ENCODE results near the gene PCDHGA5.
"Not testable (repeated sequence)": the region's sequence is repeated elsewhere in the genome, so short reads cannot be mapped to it uniquely, and the experiment has no call there.

Gene PCDHGA5

DNA sequence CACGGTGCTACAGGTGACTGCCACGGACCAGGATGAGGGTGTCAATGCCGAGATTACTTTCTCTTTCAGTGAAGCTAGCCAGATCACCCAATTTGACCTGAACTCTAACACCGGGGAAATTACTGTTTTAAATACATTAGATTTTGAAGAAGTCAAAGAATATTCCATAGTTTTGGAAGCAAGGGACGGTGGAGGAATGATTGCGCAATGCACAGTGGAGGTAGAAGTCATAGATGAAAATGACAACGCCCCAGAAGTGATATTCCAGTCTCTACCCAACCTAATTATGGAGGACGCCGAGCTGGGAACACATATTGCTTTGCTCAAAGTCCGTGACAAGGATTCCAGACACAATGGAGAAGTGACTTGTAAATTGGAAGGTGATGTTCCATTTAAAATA lies 24.7 kb downstream of the PCDHGA5 start:
- DNase-seq = no peak

DNA sequence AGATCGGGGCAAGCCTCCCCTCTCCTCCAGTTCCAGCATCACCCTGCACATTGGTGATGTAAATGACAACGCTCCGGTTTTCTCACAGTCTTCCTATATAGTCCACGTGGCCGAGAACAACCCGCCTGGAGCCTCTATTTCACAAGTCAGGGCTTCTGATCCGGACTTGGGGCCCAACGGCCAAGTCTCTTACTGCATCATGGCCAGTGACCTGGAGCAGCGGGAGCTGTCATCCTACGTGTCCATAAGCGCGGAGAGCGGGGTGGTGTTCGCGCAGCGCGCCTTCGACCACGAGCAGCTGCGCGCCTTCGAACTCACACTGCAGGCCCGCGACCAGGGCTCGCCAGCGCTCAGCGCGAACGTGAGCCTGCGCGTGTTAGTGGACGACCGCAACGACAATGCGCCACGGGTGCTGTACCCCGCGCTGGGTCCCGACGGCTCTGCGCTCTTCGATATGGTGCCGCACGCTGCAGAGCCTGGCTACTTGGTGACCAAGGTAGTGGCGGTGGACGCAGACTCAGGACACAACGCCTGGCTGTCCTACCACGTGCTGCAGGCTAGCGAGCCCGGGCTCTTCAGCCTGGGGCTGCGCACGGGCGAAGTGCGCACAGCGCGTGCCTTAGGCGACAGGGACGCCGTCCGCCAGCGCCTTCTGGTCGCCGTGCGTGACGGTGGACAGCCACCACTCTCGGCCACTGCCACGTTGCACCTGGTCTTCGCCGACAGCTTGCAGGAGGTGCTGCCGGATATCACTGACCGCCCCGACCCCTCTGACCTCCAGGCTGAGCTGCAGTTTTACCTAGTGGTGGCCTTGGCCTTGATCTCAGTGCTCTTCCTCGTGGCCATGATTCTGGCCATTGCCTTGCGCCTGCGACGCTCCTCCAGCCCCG lies 25.4 kb downstream of the PCDHGA5 start:
- DNase-seq = no peak

DNA sequence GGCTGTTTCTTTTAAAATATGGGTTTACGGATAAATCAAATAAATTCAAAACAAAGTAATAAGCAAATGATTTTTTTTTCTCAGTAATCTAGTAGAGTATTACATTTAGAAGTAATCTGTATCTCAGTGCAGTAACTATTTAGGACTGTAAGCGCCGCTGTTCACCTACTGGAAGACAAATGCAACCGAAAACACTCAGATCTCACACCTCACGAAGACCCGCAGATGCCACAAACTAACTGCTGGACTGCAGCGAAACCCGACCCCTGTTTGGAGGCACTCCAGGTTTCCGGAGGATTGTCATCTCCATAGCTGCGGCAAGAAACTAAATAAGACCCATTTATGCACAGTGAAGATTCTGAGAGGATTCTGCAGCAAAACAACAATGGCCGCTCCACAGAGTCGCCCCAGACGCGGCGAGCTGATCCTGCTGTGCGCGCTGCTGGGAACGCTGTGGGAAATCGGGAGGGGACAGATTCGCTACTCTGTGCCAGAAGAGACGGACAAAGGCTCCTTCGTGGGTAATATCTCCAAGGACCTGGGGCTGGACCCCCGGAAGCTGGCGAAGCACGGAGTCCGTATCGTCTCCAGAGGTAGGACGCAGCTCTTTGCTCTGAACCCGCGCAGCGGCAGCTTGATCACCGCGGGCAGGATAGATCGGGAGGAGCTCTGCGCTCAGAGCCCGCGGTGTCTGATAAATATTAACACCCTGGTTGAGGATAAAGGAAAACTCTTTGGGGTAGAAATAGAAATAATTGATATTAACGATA lies 28.7 kb downstream of the PCDHGA5 start, which contains the start of gene PCDHGA8:
Gene PCDHGA8 (plus strand): TSS at position 205 of the 770 bp plus-strand sequence. CDS start 181 bp downstream, at position 386.
- DNase-seq = no peak

DNA sequence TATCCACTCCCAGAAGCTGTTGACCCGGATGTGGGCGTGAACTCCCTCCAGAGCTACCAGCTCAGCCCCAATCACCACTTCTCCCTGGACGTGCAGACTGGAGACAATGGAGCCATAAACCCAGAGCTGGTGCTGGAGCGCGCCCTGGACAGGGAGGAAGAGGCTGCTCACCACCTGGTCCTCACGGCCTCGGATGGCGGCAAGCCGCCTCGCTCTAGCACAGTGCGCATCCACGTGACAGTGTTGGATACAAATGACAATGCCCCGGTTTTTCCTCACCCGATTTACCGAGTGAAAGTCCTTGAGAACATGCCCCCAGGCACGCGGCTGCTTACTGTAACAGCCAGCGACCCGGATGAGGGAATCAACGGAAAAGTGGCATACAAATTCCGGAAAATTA lies 29.3 kb downstream of the PCDHGA5 start:
- no peak for DNase-seq

DNA sequence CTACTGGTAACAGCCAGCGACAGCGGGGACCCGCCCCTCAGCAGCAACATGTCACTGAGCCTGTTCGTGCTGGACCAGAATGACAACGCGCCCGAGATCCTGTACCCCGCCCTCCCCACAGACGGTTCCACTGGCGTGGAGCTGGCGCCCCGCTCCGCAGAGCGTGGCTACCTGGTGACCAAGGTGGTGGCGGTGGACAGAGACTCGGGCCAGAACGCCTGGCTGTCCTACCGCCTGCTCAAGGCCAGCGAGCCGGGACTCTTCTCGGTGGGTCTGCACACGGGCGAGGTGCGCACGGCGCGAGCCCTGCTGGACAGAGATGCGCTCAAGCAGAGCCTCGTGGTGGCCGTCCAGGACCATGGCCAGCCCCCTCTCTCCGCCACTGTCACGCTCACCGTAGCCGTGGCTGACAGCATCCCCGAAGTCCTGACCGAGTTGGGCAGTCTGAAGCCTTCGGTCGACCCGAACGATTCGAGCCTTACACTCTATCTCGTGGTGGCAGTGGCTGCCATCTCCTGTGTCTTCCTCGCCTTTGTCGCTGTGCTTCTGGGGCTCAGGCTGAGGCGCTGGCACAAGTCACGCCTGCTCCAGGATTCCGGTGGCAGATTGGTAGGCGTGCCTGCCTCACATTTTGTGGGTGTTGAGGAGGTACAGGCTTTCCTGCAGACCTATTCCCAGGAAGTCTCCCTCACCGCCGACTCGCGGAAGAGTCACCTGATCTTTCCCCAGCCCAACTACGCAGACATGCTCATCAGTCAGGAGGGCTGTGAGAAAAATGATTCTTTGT lies 30.6 kb downstream of the PCDHGA5 start:
- not testable (repeated sequence) for DNase-seq

DNA sequence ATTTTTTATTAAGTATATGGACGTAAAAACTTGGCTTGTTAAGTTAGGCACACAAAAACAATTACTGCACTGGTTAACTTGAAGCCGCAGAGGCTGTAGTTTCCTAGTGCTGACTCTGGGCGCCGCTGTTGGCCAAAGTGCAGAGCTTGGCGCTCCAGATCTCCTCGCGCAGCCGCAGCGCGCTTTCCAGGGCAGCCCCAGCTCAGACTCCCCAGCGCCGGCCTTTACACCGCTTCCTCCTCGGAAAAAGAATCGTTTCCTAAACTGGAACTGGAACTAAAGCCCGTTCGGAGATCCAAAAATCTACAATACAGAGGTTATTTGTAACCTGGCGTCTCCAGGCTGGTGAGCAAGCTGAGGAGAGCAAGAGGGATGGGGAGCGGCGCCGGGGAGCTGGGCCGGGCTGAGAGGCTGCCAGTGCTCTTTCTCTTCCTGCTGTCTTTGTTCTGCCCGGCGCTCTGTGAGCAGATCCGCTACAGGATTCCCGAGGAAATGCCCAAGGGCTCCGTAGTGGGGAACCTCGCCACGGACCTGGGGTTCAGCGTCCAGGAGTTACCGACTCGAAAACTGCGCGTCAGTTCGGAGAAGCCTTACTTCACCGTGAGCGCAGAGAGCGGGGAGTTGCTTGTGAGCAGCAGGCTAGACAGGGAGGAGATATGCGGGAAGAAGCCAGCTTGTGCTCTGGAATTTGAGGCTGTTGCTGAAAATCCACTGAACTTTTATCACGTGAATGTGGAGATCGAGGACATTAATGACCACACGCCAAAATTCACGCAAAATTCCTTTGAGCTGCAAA lies 34.0 kb downstream of the PCDHGA5 start, which contains the start of gene PCDHGB5:
Gene PCDHGB5 (plus strand): TSS at position 192 of the 796 bp plus-strand sequence. CDS start 181 bp downstream, at position 373.
- peak; percentile 43 for DNase-seq

DNA sequence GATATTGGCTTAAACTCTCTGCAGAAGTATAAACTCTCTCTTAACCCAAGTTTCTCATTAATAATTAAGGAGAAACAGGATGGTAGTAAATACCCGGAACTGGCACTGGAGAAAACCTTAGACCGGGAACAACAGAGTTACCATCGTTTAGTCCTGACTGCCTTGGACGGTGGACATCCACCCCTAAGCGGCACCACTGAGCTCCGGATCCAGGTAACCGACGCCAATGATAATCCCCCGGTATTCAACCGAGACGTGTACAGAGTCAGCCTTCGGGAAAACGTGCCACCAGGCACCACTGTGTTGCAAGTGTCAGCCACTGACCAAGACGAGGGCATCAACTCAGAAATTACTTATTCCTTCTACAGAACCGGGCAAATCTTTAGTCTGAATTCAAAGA lies 34.6 kb downstream of the PCDHGA5 start:
- no peak for DNase-seq

DNA sequence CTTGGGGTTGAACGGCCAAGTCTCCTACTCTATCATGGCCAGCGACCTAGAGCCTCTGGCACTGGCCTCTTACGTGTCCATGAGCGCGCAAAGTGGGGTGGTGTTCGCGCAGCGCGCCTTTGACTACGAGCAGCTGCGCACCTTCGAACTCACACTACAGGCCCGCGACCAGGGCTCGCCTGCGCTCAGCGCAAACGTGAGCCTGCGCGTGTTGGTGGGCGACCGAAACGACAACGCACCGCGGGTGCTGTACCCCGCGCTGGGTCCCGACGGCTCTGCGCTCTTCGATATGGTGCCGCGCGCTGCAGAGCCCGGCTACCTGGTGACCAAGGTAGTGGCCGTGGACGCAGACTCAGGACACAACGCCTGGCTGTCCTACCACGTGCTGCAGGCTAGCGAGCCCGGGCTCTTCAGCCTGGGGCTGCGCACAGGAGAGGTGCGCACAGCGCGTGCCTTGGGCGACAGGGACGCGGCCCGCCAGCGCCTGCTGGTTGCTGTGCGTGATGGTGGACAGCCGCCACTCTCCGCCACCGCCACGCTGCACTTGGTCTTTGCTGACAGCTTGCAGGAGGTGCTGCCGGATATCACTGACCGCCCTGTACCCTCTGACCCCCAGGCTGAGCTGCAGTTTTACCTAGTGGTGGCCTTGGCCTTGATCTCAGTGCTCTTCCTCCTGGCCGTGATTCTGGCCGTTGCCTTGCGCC lies 35.7 kb downstream of the PCDHGA5 start:
- no peak for DNase-seq

DNA sequence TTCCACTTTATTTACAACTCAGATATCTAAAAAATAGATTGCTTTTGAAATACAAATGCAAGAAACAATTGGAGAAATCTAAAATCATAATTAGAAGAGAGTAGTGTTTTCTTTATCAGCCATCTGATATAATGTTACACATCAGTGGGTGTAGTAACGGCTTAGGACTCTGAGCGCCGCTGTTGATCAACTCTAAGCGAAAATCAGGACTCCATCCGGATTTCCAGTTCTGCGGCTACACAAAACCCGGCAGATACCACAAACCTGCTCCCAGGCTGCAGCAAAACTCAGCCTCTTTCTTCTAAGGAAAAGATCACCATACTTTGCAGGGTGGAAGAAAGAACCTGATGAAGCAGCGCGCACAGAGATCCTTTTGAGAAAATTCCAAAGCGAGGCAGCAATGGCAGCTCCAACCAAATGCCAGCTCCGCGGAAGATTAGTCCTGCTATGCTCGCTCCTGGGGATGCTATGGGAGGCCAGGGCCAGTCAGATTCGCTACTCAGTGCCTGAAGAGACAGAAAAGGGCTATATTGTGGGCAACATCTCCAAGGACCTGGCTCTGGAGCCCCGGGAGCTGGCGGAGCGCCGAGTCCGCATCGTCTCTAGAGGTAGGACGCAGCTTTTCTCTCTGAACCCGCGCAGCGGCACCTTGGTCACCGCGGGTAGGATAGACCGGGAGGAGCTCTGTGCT lies 38.7 kb downstream of the PCDHGA5 start, which contains the start of gene PCDHGA9:
Gene PCDHGA9 (plus strand): TSS at position 226 of the 691 bp plus-strand sequence. CDS start 175 bp downstream, at position 401.
- peak; percentile 39 for DNase-seq

DNA sequence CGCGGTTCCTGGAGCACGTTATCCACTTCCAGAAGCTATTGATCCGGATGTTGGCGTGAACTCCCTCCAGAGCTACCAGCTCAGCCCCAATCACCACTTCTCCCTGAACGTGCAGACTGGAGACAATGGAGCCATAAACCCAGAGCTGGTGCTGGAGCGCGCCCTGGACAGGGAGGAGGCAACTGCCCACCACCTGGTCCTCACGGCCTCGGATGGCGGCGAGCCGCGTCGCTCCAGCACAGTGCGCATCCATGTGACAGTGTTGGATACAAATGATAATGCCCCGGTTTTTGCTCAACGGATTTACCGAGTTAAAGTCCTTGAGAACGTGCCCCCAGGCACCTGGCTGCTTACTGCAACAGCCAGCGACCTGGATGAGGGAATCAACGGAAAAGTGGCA lies 39.4 kb downstream of the PCDHGA5 start:
- DNase-seq = no peak

DNA sequence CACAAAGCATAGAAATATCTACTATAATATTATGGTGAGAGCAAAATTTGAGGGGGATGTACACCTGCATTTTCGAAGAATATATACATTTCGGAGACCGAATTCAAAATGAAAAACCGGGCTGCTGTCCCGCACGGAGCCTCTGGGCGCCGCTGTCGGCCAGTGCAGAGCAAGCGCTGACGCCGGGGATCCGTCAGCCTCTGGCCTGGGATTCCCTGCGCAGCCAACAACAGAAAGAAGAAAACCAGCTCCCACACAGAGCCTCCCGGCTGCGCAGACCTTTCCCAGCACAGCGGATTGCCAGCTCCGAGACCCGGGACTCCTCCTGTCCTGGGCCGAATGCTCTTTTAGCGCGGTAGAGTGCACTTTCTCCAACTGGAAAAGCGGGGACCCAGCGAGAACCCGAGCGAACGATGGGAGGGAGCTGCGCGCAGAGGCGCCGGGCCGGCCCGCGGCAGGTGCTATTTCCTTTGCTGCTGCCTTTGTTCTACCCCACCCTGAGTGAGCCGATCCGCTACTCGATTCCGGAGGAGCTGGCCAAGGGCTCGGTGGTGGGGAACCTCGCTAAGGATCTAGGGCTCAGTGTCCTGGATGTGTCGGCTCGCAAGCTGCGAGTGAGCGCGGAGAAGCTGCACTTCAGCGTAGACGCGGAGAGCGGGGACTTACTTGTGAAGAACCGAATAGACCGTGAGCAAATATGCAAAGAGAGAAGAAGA lies 44.0 kb downstream of the PCDHGA5 start, which contains the start of gene PCDHGB6:
Gene PCDHGB6 (plus strand): TSS at position 232 of the 716 bp plus-strand sequence. CDS start 182 bp downstream, at position 414.
- DNase-seq = peak; percentile 52

DNA sequence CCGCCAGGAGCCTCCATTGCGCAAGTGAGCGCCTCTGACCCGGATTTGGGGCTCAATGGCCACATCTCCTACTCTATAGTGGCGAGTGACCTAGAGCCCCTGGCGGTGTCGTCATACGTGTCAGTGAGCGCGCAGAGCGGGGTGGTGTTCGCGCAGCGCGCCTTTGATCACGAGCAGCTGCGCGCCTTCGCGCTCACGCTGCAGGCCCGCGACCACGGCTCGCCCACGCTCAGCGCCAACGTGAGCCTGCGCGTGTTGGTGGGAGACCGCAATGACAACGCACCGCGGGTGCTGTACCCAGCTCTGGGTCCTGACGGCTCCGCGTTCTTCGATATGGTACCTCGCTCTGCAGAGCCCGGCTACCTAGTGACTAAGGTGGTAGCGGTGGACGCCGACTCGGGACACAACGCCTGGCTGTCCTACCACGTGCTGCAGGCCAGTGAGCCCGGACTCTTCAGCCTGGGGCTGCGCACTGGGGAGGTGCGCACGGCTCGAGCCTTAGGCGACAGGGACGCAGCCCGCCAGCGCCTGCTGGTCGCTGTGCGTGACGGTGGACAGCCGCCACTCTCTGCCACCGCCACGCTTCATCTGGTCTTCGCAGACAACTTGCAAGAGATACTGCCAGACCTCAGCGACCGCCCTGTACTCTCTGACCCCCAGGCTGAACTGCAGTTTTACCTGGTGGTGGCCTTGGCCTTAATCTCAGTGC lies 45.8 kb downstream of the PCDHGA5 start:
- DNase-seq = no peak

DNA sequence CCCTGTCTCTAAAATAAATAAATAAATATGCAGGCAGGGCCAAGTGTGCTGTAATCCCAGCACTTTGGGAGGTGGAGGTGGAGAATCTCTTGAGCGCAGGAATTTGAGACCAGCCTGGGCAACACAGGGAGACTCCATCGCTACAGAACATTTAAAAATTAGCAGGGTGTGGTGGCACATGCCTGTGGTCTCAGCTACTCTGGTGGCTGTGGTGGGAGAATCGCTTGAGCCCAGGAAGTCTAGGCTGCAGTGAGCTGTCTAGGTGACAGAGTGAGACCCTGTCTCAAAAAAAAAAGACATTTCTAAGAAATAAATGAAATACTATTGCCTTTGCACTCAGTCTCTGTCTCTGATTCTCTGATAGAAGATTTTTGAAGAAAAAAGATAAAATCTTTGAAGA lies 47.6 kb downstream of the PCDHGA5 start:
- DNase-seq = no peak

DNA sequence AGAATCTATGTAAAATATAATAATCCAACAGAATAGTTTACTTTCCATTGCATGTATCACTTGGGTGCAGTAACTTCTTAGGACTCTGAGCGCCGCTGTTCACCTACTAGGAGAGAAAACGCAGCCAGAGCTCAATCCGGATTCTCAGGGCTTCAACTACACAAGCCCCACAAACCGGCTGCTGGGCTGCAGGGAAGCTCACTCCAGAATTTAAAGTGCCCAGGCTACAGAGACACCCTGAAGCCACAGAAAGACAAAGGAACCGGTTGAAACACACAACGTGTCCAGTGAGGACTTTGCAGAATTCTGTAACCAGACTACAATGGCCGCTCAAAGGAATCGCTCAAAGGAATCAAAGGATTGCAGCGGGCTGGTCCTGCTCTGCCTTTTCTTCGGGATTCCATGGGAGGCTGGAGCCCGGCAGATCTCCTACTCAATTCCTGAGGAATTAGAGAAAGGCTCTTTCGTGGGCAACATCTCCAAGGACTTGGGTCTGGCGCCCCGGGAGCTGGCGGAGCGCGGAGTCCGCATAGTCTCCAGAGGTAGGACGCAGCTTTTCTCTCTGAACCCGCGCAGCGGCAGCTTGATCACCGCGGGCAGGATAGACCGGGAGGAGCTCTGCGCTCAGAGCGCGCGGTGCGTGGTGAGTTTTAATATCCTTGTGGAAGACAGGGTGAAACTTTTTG lies 49.0 kb downstream of the PCDHGA5 start, which contains the start of gene PCDHGA10:
Gene PCDHGA10 (plus strand): TSS at position 134 of the 686 bp plus-strand sequence. CDS start 189 bp downstream, at position 323.
- DNase-seq = peak; percentile 68

DNA sequence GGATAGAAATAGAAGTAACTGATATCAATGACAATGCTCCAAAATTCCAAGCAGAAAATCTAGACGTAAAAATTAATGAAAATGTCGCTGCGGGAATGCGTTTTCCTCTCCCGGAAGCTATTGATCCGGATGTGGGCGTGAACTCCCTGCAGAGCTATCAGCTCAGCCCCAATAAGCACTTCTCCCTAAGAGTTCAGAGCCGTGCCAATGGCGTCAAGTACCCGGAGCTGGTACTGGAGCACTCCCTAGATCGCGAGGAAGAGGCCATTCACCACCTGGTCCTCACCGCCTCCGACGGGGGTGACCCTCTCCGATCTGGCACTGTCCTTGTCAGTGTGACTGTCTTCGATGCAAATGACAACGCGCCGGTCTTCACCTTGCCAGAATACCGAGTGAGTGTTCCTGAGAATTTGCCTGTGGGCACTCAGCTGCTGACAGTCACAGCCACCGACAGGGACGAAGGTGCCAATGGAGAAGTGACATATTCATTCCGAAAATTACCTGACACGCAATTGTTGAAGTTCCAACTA lies 49.6 kb downstream of the PCDHGA5 start:
- DNase-seq = no peak

DNA sequence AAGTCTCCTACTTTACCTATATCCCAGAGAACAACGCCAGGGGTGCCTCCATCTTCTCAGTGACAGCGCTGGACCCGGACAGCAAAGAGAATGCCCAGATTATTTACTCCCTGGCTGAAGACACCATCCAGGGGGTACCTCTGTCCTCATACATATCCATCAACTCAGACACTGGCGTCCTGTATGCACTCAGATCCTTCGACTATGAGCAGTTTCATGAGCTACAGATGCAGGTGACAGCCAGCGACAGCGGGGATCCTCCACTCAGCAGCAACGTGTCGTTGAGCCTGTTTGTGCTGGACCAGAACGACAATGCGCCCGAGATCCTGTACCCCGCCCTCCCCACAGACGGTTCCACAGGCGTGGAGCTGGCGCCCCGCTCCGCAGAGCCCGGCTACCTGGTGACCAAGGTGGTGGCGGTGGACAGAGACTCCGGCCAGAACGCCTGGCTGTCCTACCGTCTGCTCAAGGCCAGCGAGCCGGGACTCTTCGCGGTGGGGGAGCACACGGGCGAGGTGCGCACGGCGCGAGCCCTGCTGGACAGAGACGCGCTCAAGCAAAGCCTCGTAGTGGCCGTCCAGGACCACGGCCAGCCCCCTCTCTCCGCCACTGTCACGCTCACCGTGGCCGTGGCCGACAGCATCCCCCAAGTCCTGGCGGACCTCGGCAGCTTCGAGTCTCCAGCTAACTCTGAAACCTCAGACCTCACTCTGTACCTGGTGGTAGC lies 50.7 kb downstream of the PCDHGA5 start:
- DNase-seq = not testable (repeated sequence)

DNA sequence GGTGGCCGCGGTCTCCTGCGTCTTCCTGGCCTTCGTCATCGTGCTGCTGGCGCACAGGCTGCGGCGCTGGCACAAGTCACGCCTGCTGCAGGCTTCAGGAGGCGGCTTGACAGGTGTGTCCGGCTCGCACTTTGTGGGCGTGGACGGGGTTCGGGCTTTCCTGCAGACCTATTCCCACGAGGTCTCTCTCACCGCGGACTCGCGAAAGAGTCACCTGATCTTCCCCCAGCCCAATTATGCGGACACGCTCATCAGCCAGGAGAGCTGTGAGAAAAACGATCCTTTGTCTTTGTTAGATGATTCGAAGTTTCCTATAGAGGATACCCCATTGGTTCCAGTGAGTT lies 51.3 kb downstream of the PCDHGA5 start:
- DNase-seq = not testable (repeated sequence)
